Caco-2 (cell line): ENCODE results near the gene NXPE1. TPM values are rescaled to one million over a fixed set of nuclear protein-coding genes. Genes with fewer than 3 reads are reported as not detected.
"Not testable (repeated sequence)": the region's sequence is repeated elsewhere in the genome, so short reads cannot be mapped to it uniquely, and the experiment has no call there.

Experiments
- Bru-seq: library from RNA; stranded (reverse); fragments of 400-500 nt; gene quantifications from one replicate; lab custom pipeline; 2021; lab: Mats Ljungman, UMichigan
- BruChase-seq, 2 experiments: library from RNA; stranded (reverse); fragments of 400-500 nt; gene quantifications; one replicate each; lab custom pipeline; 2021; lab: Mats Ljungman, UMichigan
- BruUV-seq: library from RNA; stranded (reverse); fragments of 400-500 nt; replicated peaks from 2 replicates; lab custom pipeline; 2021; lab: Mats Ljungman, UMichigan
- CTCF ChIA-PET: fragments of 300-600 bp; sonication (Branson Sonifier 250); formaldehyde crosslinking; loops from one replicate; lab custom pipeline; 2022; ENCODE audit warnings: antibody characterized with exemption; lab: Charles Lee
- POLR2A ChIA-PET: fragments of 300-600 bp; sonication (Branson Sonifier 250); formaldehyde crosslinking; loops from one replicate; lab custom pipeline; 2022; ENCODE audit warnings: antibody characterized with exemption; lab: Charles Lee
- DNase-seq, 2 experiments: peaks; one replicate each; pipeline versions ENCODE4 v3.0.0 to v3.0.0-alpha.2; 2020 to 2022
- H3K27me3 ChIP-seq: replicated peaks from 2 replicates; pipeline ENCODE4 v1.6.0; 2011; ENCODE audit warnings: low read length; ENCODE audit not compliant: control insufficient read depth, insufficient read depth
- H3K36me3 ChIP-seq: 2 replicates; pipeline ENCODE4 v1.5.1; 2011; ENCODE audit warnings: low read length; ENCODE audit not compliant: control insufficient read depth, insufficient read depth
- H3K4me1 ChIP-seq: fragments of 250-450 bp; sonication (Bioruptor Pico); 2 replicates; pipeline ENCODE4 v1.5.1; 2020; ENCODE audit warnings: mild to moderate bottlenecking
- H3K4me3 ChIP-seq: 2 replicates; pipeline ENCODE4 v1.5.1; 2011; ENCODE audit warnings: low read depth, mild to moderate bottlenecking, control low read depth, low read length
- H3K9me3 ChIP-seq: fragments of 250-450 bp; sonication (Bioruptor Pico); 2 replicates; pipeline ENCODE4 v1.5.1; 2020; ENCODE audit warnings: mild to moderate bottlenecking, moderate library complexity
- H3K27ac Mint-ChIP-seq: one replicate; pipeline ENCODE4 v1.8.0; 2022; ENCODE audit warnings: mixed read lengths; ENCODE audit not compliant: unreplicated experiment
- H3K27me3 Mint-ChIP-seq: one replicate; pipeline ENCODE4 v1.8.0; 2022; ENCODE audit warnings: mixed read lengths; ENCODE audit not compliant: insufficient read depth, unreplicated experiment
- H3K36me3 Mint-ChIP-seq: one replicate; pipeline ENCODE4 v1.8.0; 2022; ENCODE audit warnings: mild to moderate bottlenecking, mixed read lengths; ENCODE audit not compliant: insufficient read depth, unreplicated experiment
- H3K4me1 Mint-ChIP-seq: one replicate; pipeline ENCODE4 v1.8.0; 2022; ENCODE audit warnings: low read depth, mixed read lengths; ENCODE audit not compliant: unreplicated experiment
- H3K4me3 Mint-ChIP-seq: one replicate; pipeline ENCODE4 v1.8.0; 2022; ENCODE audit warnings: mild to moderate bottlenecking, moderate library complexity, mixed read lengths; ENCODE audit not compliant: unreplicated experiment
- H3K9me3 Mint-ChIP-seq: one replicate; pipeline ENCODE4 v1.8.0; 2022; ENCODE audit warnings: mixed read lengths; ENCODE audit not compliant: unreplicated experiment
- intact Hi-C: fragments of 100-400 bp; cut with micrococcal nuclease; formaldehyde crosslinking; loops from one replicate; pipeline ENCODE4 v1.10.0; 2022; ENCODE audit not compliant: unreplicated experiment
- long read RNA-seq: library from polyadenylated mRNA; stranded (forward); transcript quantifications from one replicate; pipeline ENCODE4 v2.0.0, GENCODE V29; 2022
- total RNA-seq: library from RNA; stranded (reverse); gene quantifications from 2 replicates; pipeline ENCODE4 v1.2.3, GENCODE V29; 2022
- TF ChIP-seq, protein P1 (sequence below), 2 experiments: fragments of 200-600 bp in 1 of 2; IDR thresholded peaks; 1 replicate in 1 of 2; 2 replicates in 1 of 2; pipeline versions ENCODE4 v1.5.1 to v1.8.0; 2011 to 2022; ENCODE audit warnings: antibody characterized with exemption in 1 of 2, control low read depth in 1 of 2, inconsistent platforms in 1 of 2, low read depth in 1 of 2, low read length in 1 of 2, mild to moderate bottlenecking in 1 of 2, moderate library complexity in 1 of 2; ENCODE audit not compliant: insufficient read depth in 1 of 2, severe bottlenecking in 1 of 2, unreplicated experiment in 1 of 2

NXPE1 gene
- total RNA-seq (not detected in 2 replicates), Bru-seq, nascent RNA (percentile 14 among the genes with signal in this experiment), BruChase-seq, experiment 1, labeled RNA remaining after a 2-hour chase (percentile 8 among the genes with signal in this experiment), BruChase-seq, experiment 2, labeled RNA remaining after a 6-hour chase (percentile 10 among the genes with signal in this experiment)
- long read RNA-seq, result 0 reads

DNA sequence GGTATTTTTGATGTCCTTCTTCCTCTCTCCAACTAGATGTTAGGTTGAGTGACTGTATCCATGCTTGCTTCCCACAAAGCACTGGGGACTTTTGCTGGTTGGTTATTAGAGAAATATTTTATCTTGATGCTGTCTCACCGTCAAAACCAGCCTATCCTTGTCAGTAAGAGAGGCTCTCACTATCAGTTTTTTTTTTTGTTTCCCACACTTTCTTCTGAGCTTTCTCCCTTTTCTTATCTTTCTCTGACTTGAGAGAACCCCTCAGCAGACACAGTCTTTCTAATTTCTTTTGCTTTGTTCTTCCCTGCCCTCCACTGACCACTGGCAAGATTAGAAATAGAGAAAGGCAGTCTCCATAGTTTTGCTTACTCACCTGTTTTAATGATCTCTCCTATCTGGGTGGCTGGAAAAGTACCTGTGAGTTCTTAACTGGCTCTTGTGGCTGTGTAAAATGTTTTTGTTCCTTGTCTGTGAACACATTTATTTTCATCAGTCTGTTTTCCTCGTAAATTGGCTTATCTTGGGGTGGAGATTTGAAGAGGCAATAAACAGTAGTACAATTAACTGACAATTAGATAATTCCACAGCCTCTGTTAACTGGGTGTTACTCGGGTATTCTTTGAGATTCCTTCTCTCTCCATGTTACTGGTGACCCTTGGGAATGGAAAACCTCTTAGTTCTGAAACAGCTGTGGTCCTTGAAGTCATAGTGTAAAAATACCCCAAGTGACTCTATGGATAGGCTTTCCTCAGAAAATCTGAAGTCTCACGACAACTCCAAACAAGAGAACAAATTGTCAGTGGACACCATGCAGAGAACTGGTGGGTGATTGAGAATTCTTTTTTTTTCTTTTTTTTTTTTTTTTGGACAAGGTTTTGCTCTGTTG, at the start of gene NXPE1:
NXPE1 (minus strand) TSS at position 457 of the 886 bp plus-strand sequence. CDS start 8,680 bp downstream, outside the sequence.
- Histone ChIP-seq H3K9me3 (0 out of 2 replicates have a peak, but pooled peaks cover 2% of the 10 kb centered on the region), H3K36me3 (no peaks in the 10 kb centered on the region), H3K4me3 (no peak within 1 kb of the TSS), H3K4me1 (peaks cover 51% of the 10 kb centered on the region), H3K27me3 (no peaks in the 10 kb centered on the region)
- POLR2A ChIA-PET, result no interaction called here
- Mint-ChIP-seq H3K4me3 (peak within 1 kb of the TSS; percentile 6), H3K36me3 (no peaks in the 10 kb centered on the region), H3K27ac (peak within 1 kb of the TSS; percentile 53), H3K4me1 (peaks cover 58% of the 10 kb centered on the region), H3K9me3 (no peaks in the 10 kb centered on the region), H3K27me3 (no peaks in the 10 kb centered on the region)
- TF ChIP-seq, protein P1, sequence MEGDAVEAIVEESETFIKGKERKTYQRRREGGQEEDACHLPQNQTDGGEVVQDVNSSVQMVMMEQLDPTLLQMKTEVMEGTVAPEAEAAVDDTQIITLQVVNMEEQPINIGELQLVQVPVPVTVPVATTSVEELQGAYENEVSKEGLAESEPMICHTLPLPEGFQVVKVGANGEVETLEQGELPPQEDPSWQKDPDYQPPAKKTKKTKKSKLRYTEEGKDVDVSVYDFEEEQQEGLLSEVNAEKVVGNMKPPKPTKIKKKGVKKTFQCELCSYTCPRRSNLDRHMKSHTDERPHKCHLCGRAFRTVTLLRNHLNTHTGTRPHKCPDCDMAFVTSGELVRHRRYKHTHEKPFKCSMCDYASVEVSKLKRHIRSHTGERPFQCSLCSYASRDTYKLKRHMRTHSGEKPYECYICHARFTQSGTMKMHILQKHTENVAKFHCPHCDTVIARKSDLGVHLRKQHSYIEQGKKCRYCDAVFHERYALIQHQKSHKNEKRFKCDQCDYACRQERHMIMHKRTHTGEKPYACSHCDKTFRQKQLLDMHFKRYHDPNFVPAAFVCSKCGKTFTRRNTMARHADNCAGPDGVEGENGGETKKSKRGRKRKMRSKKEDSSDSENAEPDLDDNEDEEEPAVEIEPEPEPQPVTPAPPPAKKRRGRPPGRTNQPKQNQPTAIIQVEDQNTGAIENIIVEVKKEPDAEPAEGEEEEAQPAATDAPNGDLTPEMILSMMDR (IDR thresholded peaks at IDR 0.05; ENCODE audit: insufficient read depth in 1 of 2, low read depth in 1 of 2, low read length in 1 of 2, severe bottlenecking in 1 of 2, unreplicated experiment in 1 of 2), result no peak
- intact Hi-C loops, result loop anchor here (5.0 to 10.0 kb wide), 3 partner anchors 122 to 275 kb away; partner anchors contain the start of genes C11orf71, RBM7 and REXO2
- no TSS peak for BruUV-seq
- peak in 1 of 2 experiments; percentile 12 for DNase-seq
- CTCF ChIA-PET, result interaction anchor here (0.6 kb wide), 1 partner anchor 244 kb away, joined by 3 read pairs; no protein-coding TSS in a partner anchor

DNA sequence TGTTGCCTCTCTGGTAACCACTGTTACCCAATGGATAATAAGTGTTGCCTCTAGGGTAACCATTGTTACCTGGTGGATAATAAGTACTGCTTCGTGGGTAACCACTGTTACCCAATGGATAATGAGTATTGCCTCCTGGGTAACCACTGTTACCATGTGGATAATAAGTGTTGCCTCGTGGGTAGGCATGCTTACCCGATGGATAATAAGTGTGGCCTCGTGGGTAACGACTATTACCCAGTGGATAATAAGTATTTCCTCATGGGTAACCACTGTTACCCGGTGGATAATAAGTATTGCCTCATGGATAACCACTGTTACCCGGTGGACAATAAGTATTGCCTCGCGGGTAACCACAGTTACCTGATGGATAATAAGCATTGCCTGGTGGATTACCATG, 49.7 kb upstream of the NXPE1 start:
- no peak for DNase-seq
- no peak overlapping the region for H3K4me3 ChIP-seq
- H3K27ac Mint-ChIP-seq, result no peak overlapping the region
- BruUV-seq, result no TSS peak
- peaks cover 34% of the 10 kb centered on the region for H3K9me3 ChIP-seq
- no peak overlapping the region for H3K4me3 Mint-ChIP-seq
- H3K27me3 ChIP-seq, result no peaks in the 10 kb centered on the region
- no peaks in the 10 kb centered on the region for H3K9me3 Mint-ChIP-seq
- no peaks in the 10 kb centered on the region for H3K4me1 Mint-ChIP-seq
- H3K4me1 ChIP-seq, result no peaks in the 10 kb centered on the region
- H3K36me3 ChIP-seq, result no peaks in the 10 kb centered on the region
- TF ChIP-seq, protein P1 (IDR thresholded peaks at IDR 0.05; ENCODE audit: insufficient read depth in 1 of 2, low read depth in 1 of 2, low read length in 1 of 2, severe bottlenecking in 1 of 2, unreplicated experiment in 1 of 2), result no peak
- ChIA-PET CTCF (no interaction called here), POLR2A (no interaction called here)
- H3K27me3 Mint-ChIP-seq, result no peaks in the 10 kb centered on the region
- intact Hi-C loops, result loop anchor here (5.0 kb wide), 1 partner anchor 267 kb away; no protein-coding TSS in a partner anchor
- H3K36me3 Mint-ChIP-seq, result no peaks in the 10 kb centered on the region

DNA sequence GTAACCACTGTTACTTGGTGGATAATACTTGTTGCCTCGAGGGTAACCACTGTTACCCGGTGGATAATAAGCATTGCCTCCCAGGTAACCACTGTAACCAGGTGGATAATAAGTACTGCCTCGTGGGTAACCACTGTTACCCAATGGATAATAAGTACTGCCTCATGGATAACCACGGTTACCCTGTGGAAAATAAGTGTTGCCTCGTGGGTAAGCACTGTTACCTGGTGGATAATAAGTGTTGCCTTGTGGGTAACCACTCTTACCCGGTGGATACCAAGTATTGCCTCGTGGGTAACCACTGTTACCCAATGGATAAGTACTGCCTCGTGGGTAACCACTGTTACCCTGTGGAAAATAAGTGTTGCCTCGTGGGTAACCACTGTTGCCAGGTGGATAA, 48.9 kb upstream of the NXPE1 start:
- H3K9me3 Mint-ChIP-seq, H3K36me3 ChIP-seq, H3K4me3 ChIP-seq, H3K36me3 Mint-ChIP-seq, CTCF ChIA-PET, POLR2A ChIA-PET, BruUV-seq, H3K27me3 Mint-ChIP-seq, H3K4me1 Mint-ChIP-seq, H3K27ac Mint-ChIP-seq, H3K4me3 Mint-ChIP-seq, H3K4me1 ChIP-seq, DNase-seq, H3K27me3 ChIP-seq: not testable (repeated sequence)
- H3K9me3 ChIP-seq, result peaks cover 27% of the 10 kb centered on the region
- intact Hi-C loops, result loop anchor here (5.0 kb wide), 1 partner anchor 266 kb away; no protein-coding TSS in a partner anchor
